GM12801 (cell line): ENCODE results near the gene TRPV6.

ENCODE experiments used
- TF ChIP-seq, protein P1 (sequence below): IDR thresholded peaks from one replicate; pipeline ENCODE4 v1.5.1; 2011; ENCODE audit warnings: control low read depth; ENCODE audit not compliant: insufficient read length; ENCODE audit errors: extremely low read depth

The TRPV6 gene

DNA sequence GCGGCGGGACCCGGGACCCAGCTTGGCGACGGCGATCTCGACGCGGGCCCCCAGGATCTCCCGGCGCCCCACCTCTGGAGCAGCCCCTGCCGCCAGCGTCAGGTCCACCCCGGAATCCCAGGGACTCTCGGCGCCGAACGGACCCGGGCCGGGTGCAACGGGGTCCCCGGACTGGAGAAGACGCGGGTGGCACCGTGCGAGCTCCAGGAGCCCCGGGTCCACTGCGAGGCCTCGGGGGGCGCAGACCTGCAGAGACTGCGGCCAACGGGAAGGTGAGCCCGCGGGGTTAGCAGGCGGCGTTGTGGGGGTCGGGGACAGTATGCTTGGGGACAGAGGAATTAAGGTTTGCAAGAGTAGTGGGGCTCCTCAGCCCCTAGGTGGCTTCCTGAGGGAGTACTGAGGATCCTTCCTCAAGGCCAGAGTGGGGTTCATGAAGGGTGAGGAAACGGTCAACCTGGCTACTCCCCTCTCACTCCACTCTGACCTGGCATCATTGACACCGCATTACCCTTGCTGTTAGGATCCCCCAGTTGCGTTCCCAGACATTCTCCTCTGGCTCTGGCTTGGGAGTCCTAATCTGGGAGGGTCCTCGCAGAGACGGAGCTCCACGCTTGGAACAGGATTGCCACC lies 30.3 kb downstream of the TRPV6 start:
- TF ChIP-seq, protein P1, sequence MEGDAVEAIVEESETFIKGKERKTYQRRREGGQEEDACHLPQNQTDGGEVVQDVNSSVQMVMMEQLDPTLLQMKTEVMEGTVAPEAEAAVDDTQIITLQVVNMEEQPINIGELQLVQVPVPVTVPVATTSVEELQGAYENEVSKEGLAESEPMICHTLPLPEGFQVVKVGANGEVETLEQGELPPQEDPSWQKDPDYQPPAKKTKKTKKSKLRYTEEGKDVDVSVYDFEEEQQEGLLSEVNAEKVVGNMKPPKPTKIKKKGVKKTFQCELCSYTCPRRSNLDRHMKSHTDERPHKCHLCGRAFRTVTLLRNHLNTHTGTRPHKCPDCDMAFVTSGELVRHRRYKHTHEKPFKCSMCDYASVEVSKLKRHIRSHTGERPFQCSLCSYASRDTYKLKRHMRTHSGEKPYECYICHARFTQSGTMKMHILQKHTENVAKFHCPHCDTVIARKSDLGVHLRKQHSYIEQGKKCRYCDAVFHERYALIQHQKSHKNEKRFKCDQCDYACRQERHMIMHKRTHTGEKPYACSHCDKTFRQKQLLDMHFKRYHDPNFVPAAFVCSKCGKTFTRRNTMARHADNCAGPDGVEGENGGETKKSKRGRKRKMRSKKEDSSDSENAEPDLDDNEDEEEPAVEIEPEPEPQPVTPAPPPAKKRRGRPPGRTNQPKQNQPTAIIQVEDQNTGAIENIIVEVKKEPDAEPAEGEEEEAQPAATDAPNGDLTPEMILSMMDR = no peak

DNA sequence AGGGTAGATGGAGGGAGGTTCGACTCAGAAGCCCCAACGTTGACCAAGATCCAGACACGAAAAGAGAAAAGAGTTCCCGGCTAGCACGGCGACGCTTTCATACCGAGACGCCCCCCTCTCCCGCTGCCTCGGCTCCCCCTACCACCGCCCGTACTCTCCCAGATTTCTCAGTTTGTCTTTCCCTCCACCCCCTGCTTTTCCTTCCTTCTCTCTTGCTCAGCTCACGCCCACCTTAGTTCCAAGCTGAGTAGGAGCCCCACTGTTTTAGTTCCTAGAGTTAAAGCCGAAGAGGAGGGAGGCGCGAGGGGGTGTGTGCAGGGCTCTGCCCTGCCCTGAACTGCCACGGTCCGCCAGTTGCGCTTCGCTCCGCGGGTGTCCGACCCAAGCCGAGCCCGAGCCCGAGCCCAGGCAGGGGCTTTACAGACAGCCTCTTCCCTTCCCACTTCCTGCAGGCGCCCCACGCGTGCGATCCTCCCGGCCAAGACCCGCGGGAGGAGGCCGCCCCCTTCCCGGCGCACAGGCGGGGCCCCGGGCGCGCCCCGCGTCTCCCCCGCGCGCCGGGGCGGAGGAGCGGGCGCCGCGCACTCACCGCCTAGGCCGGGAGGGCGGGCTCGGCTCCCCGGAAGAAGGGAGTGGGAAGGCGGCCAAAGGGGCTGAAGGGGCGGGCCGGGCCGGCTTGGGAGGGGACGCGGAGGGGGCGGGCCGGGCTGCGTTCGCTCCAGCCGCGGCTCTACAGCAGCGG lies 31.0 kb downstream of the TRPV6 start, which contains the start of gene EPHB6:
Gene EPHB6 (plus strand): TSS at position 705 of the 742 bp plus-strand sequence. CDS start 8,152 bp downstream, outside the sequence.
- TF ChIP-seq, protein P1 = no peak

DNA sequence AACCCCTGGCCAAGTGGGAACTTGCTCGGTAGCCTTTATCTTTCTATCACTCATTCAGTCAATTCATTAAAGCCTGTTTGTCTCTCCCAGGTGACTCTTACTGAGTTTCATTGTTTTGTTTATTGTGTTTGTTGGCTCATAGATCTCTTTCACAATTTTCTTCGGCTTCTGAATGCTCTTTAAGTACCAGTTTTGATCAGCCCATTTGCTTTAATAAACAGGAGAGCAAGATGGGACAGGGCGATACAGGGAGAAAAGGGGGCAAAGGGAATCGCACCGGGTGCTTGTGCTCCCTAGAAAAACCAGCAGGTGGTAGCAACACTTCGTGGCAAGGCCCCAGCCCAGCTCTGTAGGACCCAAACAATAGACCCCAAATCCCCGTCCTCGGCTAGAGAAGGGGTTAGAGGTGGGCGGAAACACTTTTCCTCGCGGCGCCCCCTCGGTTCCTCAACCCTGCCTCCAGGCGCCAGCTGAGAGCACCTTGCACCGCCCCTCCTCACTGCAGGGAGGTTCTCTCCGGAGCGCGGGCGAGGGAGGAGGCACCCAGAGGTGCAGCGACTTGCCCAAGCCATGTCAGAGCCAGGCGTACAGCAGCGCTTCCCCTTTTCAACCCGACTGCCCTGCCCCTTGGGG lies 31.7 kb downstream of the TRPV6 start:
- TF ChIP-seq, protein P1 = no peak

DNA sequence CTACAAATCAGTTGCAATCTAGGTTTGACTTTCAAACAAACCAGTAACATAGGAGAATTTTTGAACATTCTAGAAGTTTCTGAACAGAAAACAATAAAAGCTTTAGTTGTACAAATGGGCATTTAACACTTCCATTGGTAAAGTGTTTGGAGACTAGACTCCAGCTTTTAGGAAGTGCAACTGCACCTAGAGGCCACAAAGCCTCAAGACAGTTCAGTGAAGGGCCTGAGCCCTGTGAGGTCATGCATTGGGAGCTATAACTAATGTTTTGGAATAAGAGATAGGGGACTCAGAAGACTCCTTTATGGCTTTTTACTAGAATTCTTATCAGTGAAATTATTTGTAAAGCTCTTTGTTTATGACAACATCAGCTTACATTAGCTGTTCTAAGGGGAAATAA lies 33.6 kb downstream of the TRPV6 start:
- TF ChIP-seq, protein P1 = no peak

DNA sequence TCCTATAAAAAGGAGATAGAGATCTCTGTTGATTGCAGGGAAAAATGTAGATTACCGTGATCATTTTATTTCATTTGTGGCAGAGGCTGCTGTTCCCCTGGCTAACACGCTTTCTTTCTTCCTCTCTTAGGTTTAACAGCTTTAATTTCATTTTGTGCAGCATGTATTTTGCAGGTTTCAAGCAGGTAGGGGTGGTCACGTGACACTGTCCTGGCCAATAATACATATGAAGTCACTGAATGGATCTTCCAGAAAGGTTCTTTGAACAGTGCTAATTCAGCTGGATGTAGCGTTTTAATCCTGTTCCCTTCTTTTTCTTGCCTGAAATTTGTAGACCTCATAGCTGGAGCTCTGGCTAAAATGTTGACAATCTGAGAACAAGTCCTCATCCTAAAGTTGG lies 34.3 kb downstream of the TRPV6 start:
- TF ChIP-seq, protein P1 = no peak

DNA sequence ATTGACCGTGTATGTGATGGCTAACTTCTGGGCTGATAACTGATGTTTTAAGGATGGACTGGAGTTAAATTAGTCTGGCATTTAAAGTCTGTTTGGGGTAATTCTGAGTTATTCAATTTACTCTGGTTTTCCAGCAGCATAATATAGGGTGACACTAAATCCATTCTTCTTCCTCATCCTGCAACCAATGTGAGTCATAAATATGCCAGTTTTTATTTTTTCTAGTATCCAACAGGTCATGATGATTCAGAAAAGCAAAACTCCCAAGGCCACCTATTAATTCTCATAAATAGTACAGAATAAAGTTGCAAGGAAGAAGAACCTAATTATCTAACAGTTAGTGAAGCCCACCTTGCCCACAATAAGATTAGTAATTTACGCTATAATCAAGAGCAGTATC lies 38.2 kb downstream of the TRPV6 start:
- TF ChIP-seq, protein P1 = no peak

DNA sequence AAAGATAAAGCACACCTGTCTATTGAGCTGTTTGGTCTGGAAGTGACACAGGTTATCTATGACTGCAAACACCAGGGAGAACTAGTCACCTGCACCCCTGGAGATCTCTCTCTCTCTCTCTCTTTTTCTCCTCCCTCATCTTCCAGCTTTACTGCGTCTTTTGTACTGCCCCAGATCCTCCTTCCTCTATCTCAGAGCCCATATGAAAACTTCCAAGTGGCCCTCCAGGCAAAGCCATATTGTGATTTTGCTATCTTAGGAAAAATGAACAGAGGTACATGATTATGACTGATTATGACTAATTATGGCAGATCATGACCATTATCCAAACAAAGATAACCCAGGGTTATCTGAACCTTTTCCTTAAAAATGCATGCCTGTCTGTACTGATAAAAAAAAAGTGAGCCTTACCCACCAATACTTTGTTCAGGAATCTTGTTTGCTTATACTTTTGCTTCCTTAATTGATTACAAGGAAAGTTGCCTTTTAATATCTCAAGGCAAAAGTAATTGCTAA lies 43.2 kb downstream of the TRPV6 start:
- TF ChIP-seq, protein P1 = no peak
